ENCODE measurements around the gene SPATA12.
A peak's percentile ranks its signal among the peaks of the same experiment; 100 is the strongest.

Gene SPATA12

GRCh38 chr3:57109437-57110199, 49.2 kb downstream of the SPATA12 start:
- Mint-ChIP-seq H3K9me3 (no peaks in the 10 kb centered on the region), H3K4me3 (no peak overlapping the region), H3K27ac (no peak overlapping the region), H3K36me3 (no peaks in the 10 kb centered on the region), H3K4me1 (peaks cover 12% of the 10 kb centered on the region)
- ATAC-seq (no peak), DNase-seq (ENCODE audit: low spot score in 2 of 2) (no peak)

GRCh38 chr3:57110214-57110613, 49.8 kb downstream of the SPATA12 start:
- peaks cover 12% of the 10 kb centered on the region for H3K4me1 Mint-ChIP-seq
- no peak overlapping the region for H3K27ac Mint-ChIP-seq
- ATAC-seq (no peak), DNase-seq (ENCODE audit: low spot score in 2 of 2) (no peak)
- no peaks in the 10 kb centered on the region for H3K36me3 Mint-ChIP-seq
- H3K9me3 Mint-ChIP-seq: no peaks in the 10 kb centered on the region
- H3K4me3 Mint-ChIP-seq: no peak overlapping the region

GRCh38 chr3:57110798-57111197, 50.3 kb downstream of the SPATA12 start:
- ATAC-seq: no peak
- no peak overlapping the region for H3K4me3 Mint-ChIP-seq

GRCh38 chr3:57112206-57112605, 51.7 kb downstream of the SPATA12 start:
- DNase-seq (ENCODE audit: low spot score in 2 of 2): no peak
- no peaks in the 10 kb centered on the region for H3K9me3 Mint-ChIP-seq
- peaks cover 12% of the 10 kb centered on the region for H3K4me1 Mint-ChIP-seq
- no peaks in the 10 kb centered on the region for H3K36me3 Mint-ChIP-seq
- H3K27ac Mint-ChIP-seq: peak overlapping the region; percentile 54
- peak overlapping the region; percentile 57 for H3K4me3 Mint-ChIP-seq
- no peak for ATAC-seq

More at GRCh38 chr3:57110798-57111197, 50.3 kb downstream of the SPATA12 start:
- H3K9me3 Mint-ChIP-seq: no peaks in the 10 kb centered on the region
- H3K27ac Mint-ChIP-seq: no peak overlapping the region
- H3K36me3 Mint-ChIP-seq: no peaks in the 10 kb centered on the region
- H3K4me1 Mint-ChIP-seq: peaks cover 12% of the 10 kb centered on the region
- DNase-seq (ENCODE audit: low spot score in 2 of 2): no peak

- Mint-ChIP-seq H3K27ac (no peak overlapping the region), H3K4me3 (no peak overlapping the region), H3K4me1 (peaks cover 12% of the 10 kb centered on the region), H3K36me3 (no peaks in the 10 kb centered on the region), H3K9me3 (no peaks in the 10 kb centered on the region)
- ATAC-seq (no peak), DNase-seq (ENCODE audit: low spot score in 2 of 2) (no peak)
Observed at GRCh38 chr3:57116501-57116900, 56.0 kb downstream of the SPATA12 start.

GRCh38 chr3:57118254-57118653, 57.8 kb downstream of the SPATA12 start:
- DNase-seq (ENCODE audit: low spot score in 2 of 2): no peak
- ATAC-seq: no peak

GRCh38 chr3:57120040-57120439, 59.6 kb downstream of the SPATA12 start:
- ATAC-seq (no peak), DNase-seq (ENCODE audit: low spot score in 2 of 2) (no peak)
- Mint-ChIP-seq H3K36me3 (no peaks in the 10 kb centered on the region), H3K4me1 (no peaks in the 10 kb centered on the region), H3K4me3 (no peak overlapping the region), H3K9me3 (no peaks in the 10 kb centered on the region), H3K27ac (no peak overlapping the region)

More at GRCh38 chr3:57118254-57118653, 57.8 kb downstream of the SPATA12 start:
- no peaks in the 10 kb centered on the region for H3K4me1 Mint-ChIP-seq
- H3K4me3 Mint-ChIP-seq: no peak overlapping the region
- no peaks in the 10 kb centered on the region for H3K36me3 Mint-ChIP-seq
- H3K9me3 Mint-ChIP-seq: no peaks in the 10 kb centered on the region
- no peak overlapping the region for H3K27ac Mint-ChIP-seq

- Mint-ChIP-seq H3K4me1 (no peaks in the 10 kb centered on the region), H3K9me3 (no peaks in the 10 kb centered on the region), H3K36me3 (no peaks in the 10 kb centered on the region), H3K27ac (no peak overlapping the region), H3K4me3 (no peak overlapping the region)
- DNase-seq (ENCODE audit: low spot score in 2 of 2) (no peak), ATAC-seq (no peak)
Observed at GRCh38 chr3:57120451-57121174, 60.1 kb downstream of the SPATA12 start.

Measured in stimulated activated effector memory CD8-positive, alpha-beta T cell treated with anti-CD3 and anti-CD28 coated beads, Interleukin-12 subunit alpha, Interleukin-12 subunit beta, amount 100 ng/mL, for 72 hours (primary cell).